Colon (tissue), 2 donors: ENCODE measurements around the gene TRIM48.
"Not testable (repeated sequence)": the region's sequence is repeated elsewhere in the genome, so short reads cannot be mapped to it uniquely, and the experiment has no call there.

ENCODE experiments used
- FAIRE-seq: peaks from 2 replicates; lab custom pipeline; 2012; peaks lifted over from hg19 to GRCh38; lab: Jason Lieb, UNC
- donor health status: control.
- donor health status: control.

The TRIM48 gene, protein sequence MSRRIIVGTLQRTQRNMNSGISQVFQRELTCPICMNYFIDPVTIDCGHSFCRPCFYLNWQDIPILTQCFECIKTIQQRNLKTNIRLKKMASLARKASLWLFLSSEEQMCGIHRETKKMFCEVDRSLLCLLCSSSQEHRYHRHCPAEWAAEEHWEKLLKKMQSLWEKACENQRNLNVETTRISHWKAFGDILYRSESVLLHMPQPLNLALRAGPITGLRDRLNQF

DNA sequence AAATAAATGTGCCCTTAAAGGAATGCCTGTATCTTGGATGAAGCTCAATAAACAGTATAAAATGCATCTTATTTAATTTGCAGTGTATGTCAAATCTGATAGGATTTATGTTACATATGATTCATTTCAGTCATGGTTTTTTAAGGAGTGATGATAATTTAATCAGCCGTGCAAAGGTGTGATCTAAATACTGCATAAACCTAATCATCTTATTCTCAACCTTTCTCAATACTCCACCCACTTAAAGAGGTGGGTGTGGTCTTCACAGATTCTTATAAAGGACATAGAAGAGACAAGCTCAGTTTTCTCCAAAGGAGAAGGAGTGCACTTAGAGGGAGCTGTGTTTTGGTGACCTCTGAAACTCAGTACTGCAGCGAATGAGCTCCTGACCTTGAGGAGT lies at the start of gene TRIM48:
Gene TRIM48 (plus strand): TSS at position 301 of the 400 bp plus-strand sequence. CDS start 113 bp downstream, outside the sequence.
- FAIRE-seq: not testable (repeated sequence)

GRCh38 chr11:55238316-55238715 lies 23.6 kb upstream of the TRIM48 start:
- not testable (repeated sequence) for FAIRE-seq

GRCh38 chr11:55263081-55263480 lies 1.1 kb downstream of the TRIM48 start:
- FAIRE-seq: no peak
